GM12878 (cell line): ENCODE measurements around the gene ESR2. TPM values are rescaled to one million over a fixed set of nuclear protein-coding genes. Genes with fewer than 3 reads are reported as not detected.

Source experiments
- ATAC-seq: fragments of 200-7000 bp; cut with Tn5 transposase; 3 replicates; pipeline ENCODE4 v1.9.1; 2020; ENCODE audit warnings: mild to moderate bottlenecking, moderate library complexity
- BruUV-seq: library from RNA; stranded (reverse); fragments of 400-500 nt; replicated peaks from 2 replicates; lab custom pipeline; 2021; lab: Mats Ljungman, UMichigan
- CTCF ChIA-PET: fragments of 300-600 bp; sonication (Branson Sonifier 250); formaldehyde crosslinking; extraction: SDS; loops from one replicate; lab custom pipeline; 2021; ENCODE audit warnings: inconsistent platforms; lab: Yijun Ruan, JAX
- POLR2A ChIA-PET: fragments of 350-600 bp; formaldehyde crosslinking; extraction: SDS; loops from one replicate; lab custom pipeline; 2021; ENCODE audit warnings: inconsistent platforms; lab: Charles Lee
- RAD21 ChIA-PET: fragments of 300-600 bp; sonication (Branson Sonifier 250); formaldehyde crosslinking; loops from one replicate; lab custom pipeline; 2023; ENCODE audit warnings: antibody characterized with exemption; ENCODE audit not compliant: unreplicated experiment; lab: Charles Lee
- SMC1A ChIA-PET: fragments of 300-600 bp; sonication (Branson Sonifier 250); formaldehyde crosslinking; loops from one replicate; lab custom pipeline; 2023; ENCODE audit not compliant: unreplicated experiment, uncharacterized antibody; lab: Charles Lee
- DNase-seq: peaks from one replicate; pipeline ENCODE4 v3.0.0-alpha.2; 2011; ENCODE audit warnings: low read depth, low spot score
- FAIRE-seq: peaks from 3 replicates; lab custom pipeline; 2011; peaks lifted over from hg19 to GRCh38; lab: Jason Lieb, UNC
- H2AFZ ChIP-seq: 2 replicates; pipeline ENCODE4 v1.6.0; 2011; ENCODE audit warnings: low read depth, low read length, control low read depth; ENCODE audit not compliant: control insufficient read depth
- H3K27ac ChIP-seq: 2 replicates; pipeline ENCODE4 v1.5.1; 2011; ENCODE audit warnings: control low read depth; ENCODE audit not compliant: control insufficient read depth, insufficient read depth
- H3K27me3 ChIP-seq, 2 experiments: replicated peaks in 1 of 2; 2 replicates each; pipeline versions ENCODE4 v1.6.0 to v1.6.1; 2011; ENCODE audit warnings: low read length in 1 of 2; ENCODE audit not compliant: control insufficient read depth in 2 of 2, insufficient read depth in 2 of 2
- H3K36me3 ChIP-seq, 2 experiments: 2 replicates each; pipeline ENCODE4 v1.5.1; 2011; ENCODE audit warnings: low read length in 1 of 2; ENCODE audit not compliant: control insufficient read depth in 2 of 2, insufficient read depth in 2 of 2
- H3K4me1 ChIP-seq: 2 replicates; pipeline ENCODE4 v1.6.1; 2011; ENCODE audit warnings: mild to moderate bottlenecking, low read length, moderate library complexity, mixed read lengths; ENCODE audit not compliant: control insufficient read depth, insufficient read depth
- H3K4me2 ChIP-seq: 2 replicates; pipeline ENCODE4 v1.6.0; 2011; ENCODE audit warnings: control low read depth; ENCODE audit not compliant: control insufficient read depth, insufficient read depth
- H3K4me3 ChIP-seq: fragments of 200-600 bp; sonication (generic); 2 replicates; pipeline ENCODE4 v1.5.1; 2016
- H3K79me2 ChIP-seq: 2 replicates; pipeline ENCODE4 v1.6.0; 2011; ENCODE audit warnings: low read length; ENCODE audit not compliant: control insufficient read depth, insufficient read depth
- H3K9ac ChIP-seq: 2 replicates; pipeline ENCODE4 v1.8.0; 2011; ENCODE audit warnings: low read length, control low read depth, mixed read lengths; ENCODE audit not compliant: control insufficient read depth, insufficient read depth
- H3K9me3 ChIP-seq: replicated peaks from 3 replicates; pipeline ENCODE4 v1.5.1; 2011; ENCODE audit warnings: mild to moderate bottlenecking, low read length; ENCODE audit not compliant: control insufficient read depth, insufficient read depth
- H4K20me1 ChIP-seq: 2 replicates; pipeline ENCODE4 v1.6.0; 2011; ENCODE audit not compliant: control insufficient read depth, insufficient read depth
- BCL11A ChIP-seq: IDR thresholded peaks from 2 replicates; pipeline ENCODE4 v1.6.1; 2011; ENCODE audit warnings: low read depth, low read length
- BMI1 ChIP-seq: fragments of 450-650 bp; IDR thresholded peaks from 2 replicates; pipeline ENCODE4 v1.6.1; 2016; ENCODE audit warnings: mild to moderate bottlenecking, moderate library complexity, borderline replicate concordance
- JUND ChIP-seq: IDR thresholded peaks from 2 replicates; pipeline ENCODE4 v1.6.1; 2012; ENCODE audit warnings: low read depth, mild to moderate bottlenecking, low read length, improper control_type of control experiment, moderate library complexity
- KLF5 ChIP-seq: fragments of 450-650 bp; IDR thresholded peaks from 2 replicates; pipeline ENCODE4 v1.6.1; 2014; ENCODE audit warnings: mild to moderate bottlenecking; ENCODE audit not compliant: partially characterized antibody
- MXI1 ChIP-seq: fragments of 150-350 bp; IDR thresholded peaks from 2 replicates; pipeline ENCODE4 v1.6.1; 2011; ENCODE audit warnings: low read depth, mild to moderate bottlenecking, inconsistent platforms, low read length, improper control_type of control experiment
- NR2C2 ChIP-seq: IDR thresholded peaks from 2 replicates; pipeline ENCODE4 v1.6.1; 2011; ENCODE audit warnings: borderline replicate concordance, low read depth; ENCODE audit not compliant: control insufficient read depth, insufficient read length
- POLR2AphosphoS2 ChIP-seq: IDR thresholded peaks from 2 replicates; pipeline ENCODE4 v1.6.1; 2011; ENCODE audit warnings: low read depth, mild to moderate bottlenecking, low read length, improper control_type of control experiment, moderate library complexity
- SUPT20H ChIP-seq: IDR thresholded peaks from 2 replicates; pipeline ENCODE4 v1.6.1; 2011; ENCODE audit warnings: low read depth, mild to moderate bottlenecking, low read length, moderate library complexity, borderline replicate concordance; ENCODE audit not compliant: control insufficient read depth
- TAF1 ChIP-seq: IDR thresholded peaks from 2 replicates; pipeline ENCODE4 v1.6.1; 2011; ENCODE audit warnings: mild to moderate bottlenecking, low read depth, low read length, borderline replicate concordance
- TCF3 ChIP-seq: IDR thresholded peaks from 2 replicates; pipeline ENCODE4 v1.6.1; 2012; ENCODE audit warnings: low read depth, mild to moderate bottlenecking, low read length, borderline replicate concordance; ENCODE audit not compliant: insufficient read depth
- ZNF207 ChIP-seq: fragments of 450-650 bp; IDR thresholded peaks from 2 replicates; pipeline ENCODE4 v1.6.1; 2014; ENCODE audit warnings: antibody characterized with exemption, mild to moderate bottlenecking, borderline replicate concordance
- in situ Hi-C: fragments of 300-500 bp; cut with MboI; formaldehyde crosslinking; loops from 9 replicates; pipeline ENCODE4 v1.14.3; 2018; ENCODE audit warnings: mixed read lengths
- intact Hi-C: fragments of 100-400 bp; cut with micrococcal nuclease; formaldehyde crosslinking; loops from one replicate; pipeline ENCODE4 v1.14.2; 2022; ENCODE audit not compliant: unreplicated experiment
- polyA plus RNA-seq, 11 experiments: library from polyadenylated mRNA; depleted of rRNA in 4 of 11; unstranded in 6 of 11; stranded (reverse) in 5 of 11; fragments of >200 nt; fragmentation: Nextera tagmentation in 4 of 11; fragmentation: Illumina TruSeq in 1 of 11; extraction: Ambion mirVana in 4 of 11; extraction: Trizol in 1 of 11; gene quantifications; 1 replicate in 1 of 11; 2 replicates in 10 of 11; pipeline versions ENCODE4 v1.2.1 to v1.2.3, GENCODE V29; 2011 to 2016; ENCODE audit warnings: inconsistent platforms in 2 of 11, missing spikeins in 2 of 11, low read depth in 1 of 11
- total RNA-seq, 4 experiments: library from RNA; depleted of rRNA in 3 of 4; stranded (reverse); fragments of >200 nt in 3 of 4; fragmentation: Illumina TruSeq in 1 of 4; extraction: Trizol in 1 of 4; gene quantifications; 2 replicates each; pipeline versions ENCODE4 v1.2.1 to v1.2.3, GENCODE V29; 2013 to 2021
- TF ChIP-seq, protein P1 (sequence below): fragments of 450-650 bp; IDR thresholded peaks from 2 replicates; pipeline ENCODE4 v1.6.1; 2016; ENCODE audit warnings: mild to moderate bottlenecking, moderate library complexity, borderline replicate concordance
- TF ChIP-seq, protein P2 (sequence below): fragments of 450-650 bp; IDR thresholded peaks from 2 replicates; pipeline ENCODE4 v1.6.1; 2016; ENCODE audit warnings: mild to moderate bottlenecking
- TF ChIP-seq, protein P3 (sequence below): fragments of 450-650 bp; IDR thresholded peaks from 2 replicates; pipeline ENCODE4 v1.6.1; 2017; ENCODE audit warnings: mild to moderate bottlenecking, low read depth, inconsistent platforms; ENCODE audit not compliant: poor library complexity, severe bottlenecking

ESR2 gene
- total and polyA plus RNA-seq, 10 of the 15 experiments (the other 5 are each of a cell fraction or from before 2014, with no cell fraction given), result 0.29 to 2.6 (median 0.81) TPM

DNA sequence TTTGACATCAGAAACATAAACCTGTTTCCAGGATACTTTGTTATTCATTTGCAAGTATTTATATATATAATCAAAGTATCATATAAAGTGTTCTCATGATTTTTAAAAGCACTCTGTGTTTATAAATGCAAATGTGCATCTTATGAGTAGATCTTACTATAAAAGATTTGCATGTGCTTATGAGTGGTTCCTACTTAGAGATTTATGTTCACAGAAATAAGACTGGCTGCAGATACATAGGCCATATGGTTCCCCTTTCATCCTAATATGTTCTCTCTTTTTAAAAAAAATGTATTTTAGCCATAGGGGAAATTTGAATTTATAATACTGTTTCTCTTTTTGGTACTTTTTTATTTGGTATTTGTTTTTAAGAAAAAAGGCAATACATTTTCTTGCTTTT, 174.2 kb downstream of the ESR2 start:
- no TSS peak for BruUV-seq
- no peaks in the 10 kb centered on the region for H3K9me3 ChIP-seq
- H3K79me2 ChIP-seq, result no peaks in the 10 kb centered on the region
- H3K9ac ChIP-seq, result no peak overlapping the region
- peaks cover 6 to 17% of the 10 kb centered on the region in 2 experiments for H3K36me3 ChIP-seq
- FAIRE-seq (no peak), ATAC-seq (no peak), DNase-seq (no peak)
- H3K4me2 ChIP-seq, result no peak overlapping the region
- no peaks in the 10 kb centered on the region for H3K4me1 ChIP-seq
- in situ Hi-C loops, result no loop called here
- no peaks in the 10 kb centered on the region for H3K27me3 ChIP-seq
- H3K4me3 ChIP-seq, result no peak overlapping the region
- H3K27ac ChIP-seq, result no peak overlapping the region
- no peak overlapping the region for H2AFZ ChIP-seq
- intact Hi-C loops, result no loop called here
- POLR2A ChIA-PET, result no interaction called here
- RAD21 ChIA-PET, result no interaction called here
- no peaks in the 10 kb centered on the region for H4K20me1 ChIP-seq
- SMC1A ChIA-PET, result interaction anchor here (0.9 kb wide), 1 partner anchor 14 kb away, joined by 3 read pairs; no protein-coding TSS in a partner anchor
- CTCF ChIA-PET, result interaction anchor here (1.5 kb wide), 1 partner anchor 176 kb away, joined by 4 read pairs; no protein-coding TSS in a partner anchor
- TF ChIP-seq, protein P1, sequence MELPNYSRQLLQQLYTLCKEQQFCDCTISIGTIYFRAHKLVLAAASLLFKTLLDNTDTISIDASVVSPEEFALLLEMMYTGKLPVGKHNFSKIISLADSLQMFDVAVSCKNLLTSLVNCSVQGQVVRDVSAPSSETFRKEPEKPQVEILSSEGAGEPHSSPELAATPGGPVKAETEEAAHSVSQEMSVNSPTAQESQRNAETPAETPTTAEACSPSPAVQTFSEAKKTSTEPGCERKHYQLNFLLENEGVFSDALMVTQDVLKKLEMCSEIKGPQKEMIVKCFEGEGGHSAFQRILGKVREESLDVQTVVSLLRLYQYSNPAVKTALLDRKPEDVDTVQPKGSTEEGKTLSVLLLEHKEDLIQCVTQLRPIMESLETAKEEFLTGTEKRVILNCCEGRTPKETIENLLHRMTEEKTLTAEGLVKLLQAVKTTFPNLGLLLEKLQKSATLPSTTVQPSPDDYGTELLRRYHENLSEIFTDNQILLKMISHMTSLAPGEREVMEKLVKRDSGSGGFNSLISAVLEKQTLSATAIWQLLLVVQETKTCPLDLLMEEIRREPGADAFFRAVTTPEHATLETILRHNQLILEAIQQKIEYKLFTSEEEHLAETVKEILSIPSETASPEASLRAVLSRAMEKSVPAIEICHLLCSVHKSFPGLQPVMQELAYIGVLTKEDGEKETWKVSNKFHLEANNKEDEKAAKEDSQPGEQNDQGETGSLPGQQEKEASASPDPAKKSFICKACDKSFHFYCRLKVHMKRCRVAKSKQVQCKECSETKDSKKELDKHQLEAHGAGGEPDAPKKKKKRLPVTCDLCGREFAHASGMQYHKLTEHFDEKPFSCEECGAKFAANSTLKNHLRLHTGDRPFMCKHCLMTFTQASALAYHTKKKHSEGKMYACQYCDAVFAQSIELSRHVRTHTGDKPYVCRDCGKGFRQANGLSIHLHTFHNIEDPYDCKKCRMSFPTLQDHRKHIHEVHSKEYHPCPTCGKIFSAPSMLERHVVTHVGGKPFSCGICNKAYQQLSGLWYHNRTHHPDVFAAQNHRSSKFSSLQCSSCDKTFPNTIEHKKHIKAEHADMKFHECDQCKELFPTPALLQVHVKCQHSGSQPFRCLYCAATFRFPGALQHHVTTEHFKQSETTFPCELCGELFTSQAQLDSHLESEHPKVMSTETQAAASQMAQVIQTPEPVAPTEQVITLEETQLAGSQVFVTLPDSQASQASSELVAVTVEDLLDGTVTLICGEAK, result no peak
- TF ChIP-seq SUPT20H (no peak), POLR2AphosphoS2 (no peak), BCL11A (no peak), ZNF207 (no peak), NR2C2 (no peak), KLF5 (no peak), TCF3 (no peak), BMI1 (no peak), MXI1 (no peak), JUND (no peak), TAF1 (no peak)
- TF ChIP-seq, protein P2, sequence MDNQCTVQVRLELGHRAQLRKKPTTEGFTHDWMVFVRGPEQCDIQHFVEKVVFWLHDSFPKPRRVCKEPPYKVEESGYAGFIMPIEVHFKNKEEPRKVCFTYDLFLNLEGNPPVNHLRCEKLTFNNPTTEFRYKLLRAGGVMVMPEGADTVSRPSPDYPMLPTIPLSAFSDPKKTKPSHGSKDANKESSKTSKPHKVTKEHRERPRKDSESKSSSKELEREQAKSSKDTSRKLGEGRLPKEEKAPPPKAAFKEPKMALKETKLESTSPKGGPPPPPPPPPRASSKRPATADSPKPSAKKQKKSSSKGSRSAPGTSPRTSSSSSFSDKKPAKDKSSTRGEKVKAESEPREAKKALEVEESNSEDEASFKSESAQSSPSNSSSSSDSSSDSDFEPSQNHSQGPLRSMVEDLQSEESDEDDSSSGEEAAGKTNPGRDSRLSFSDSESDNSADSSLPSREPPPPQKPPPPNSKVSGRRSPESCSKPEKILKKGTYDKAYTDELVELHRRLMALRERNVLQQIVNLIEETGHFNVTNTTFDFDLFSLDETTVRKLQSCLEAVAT, result no peak
- TF ChIP-seq, protein P3, sequence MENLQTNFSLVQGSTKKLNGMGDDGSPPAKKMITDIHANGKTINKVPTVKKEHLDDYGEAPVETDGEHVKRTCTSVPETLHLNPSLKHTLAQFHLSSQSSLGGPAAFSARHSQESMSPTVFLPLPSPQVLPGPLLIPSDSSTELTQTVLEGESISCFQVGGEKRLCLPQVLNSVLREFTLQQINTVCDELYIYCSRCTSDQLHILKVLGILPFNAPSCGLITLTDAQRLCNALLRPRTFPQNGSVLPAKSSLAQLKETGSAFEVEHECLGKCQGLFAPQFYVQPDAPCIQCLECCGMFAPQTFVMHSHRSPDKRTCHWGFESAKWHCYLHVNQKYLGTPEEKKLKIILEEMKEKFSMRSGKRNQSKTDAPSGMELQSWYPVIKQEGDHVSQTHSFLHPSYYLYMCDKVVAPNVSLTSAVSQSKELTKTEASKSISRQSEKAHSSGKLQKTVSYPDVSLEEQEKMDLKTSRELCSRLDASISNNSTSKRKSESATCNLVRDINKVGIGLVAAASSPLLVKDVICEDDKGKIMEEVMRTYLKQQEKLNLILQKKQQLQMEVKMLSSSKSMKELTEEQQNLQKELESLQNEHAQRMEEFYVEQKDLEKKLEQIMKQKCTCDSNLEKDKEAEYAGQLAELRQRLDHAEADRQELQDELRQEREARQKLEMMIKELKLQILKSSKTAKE, result no peak
